ENCODE measurements around the gene LY86. TPM values are rescaled to one million over a fixed set of nuclear protein-coding genes. Genes with fewer than 3 reads are reported as not detected.

Gene LY86
- total and polyA plus RNA-seq, 9 of the 15 experiments (the other 6 are each of a cell fraction or from before 2014, with no cell fraction given) = 0.08 to 0.20 TPM; not detected in 7

DNA sequence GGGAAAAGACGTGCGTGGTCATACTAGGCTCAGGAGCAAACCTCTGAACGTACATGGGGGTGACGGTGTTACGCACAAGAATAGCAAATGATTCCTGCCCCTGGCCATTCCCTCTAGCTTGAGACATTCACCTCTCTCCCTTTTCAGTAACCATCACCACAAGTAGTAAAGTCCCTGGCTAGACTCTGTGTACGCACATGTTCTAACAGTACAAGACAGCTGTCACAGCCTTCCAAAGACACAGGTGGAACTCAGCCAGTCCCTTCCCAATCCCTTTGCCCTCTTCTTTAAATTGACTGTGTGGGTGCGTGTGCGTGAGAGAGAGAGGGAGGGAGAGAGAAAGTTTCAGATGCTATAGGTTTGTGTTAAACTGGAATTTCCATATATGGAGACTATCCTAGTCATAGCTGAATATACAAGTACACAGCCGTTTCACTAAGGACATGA, 67.3 kb downstream of the LY86 start (continued):
- TF ChIP-seq MEIS2 (IDR thresholded peaks at IDR 0.05; ENCODE audit: partially characterized antibody) (no peak), BHLHE40 (IDR thresholded peaks at IDR 0.05; ENCODE audit: low read length) (no peak), PML (IDR thresholded peaks at IDR 0.05; ENCODE audit: low read length) (no peak), CC2D1A (IDR thresholded peaks at IDR 0.05) (no peak), ZNF699 (CRISPR knock-in tag; IDR thresholded peaks at IDR 0.05; ENCODE audit: insufficient replicate concordance) (no peak), POLR2G (IDR thresholded peaks at IDR 0.05; ENCODE audit: low read depth, low read length) (no peak), MBD2 (IDR thresholded peaks at IDR 0.05; ENCODE audit: borderline replicate concordance, low read depth) (no peak), RBFOX2 (IDR thresholded peaks at IDR 0.05; ENCODE audit: low read depth, low read length) (0 out of 2 replicates have a peak, but pooled peaks have one; percentile 1), PTTG1 (tag; IDR thresholded peaks at IDR 0.05; ENCODE audit: low read depth) (no peak), FOXK2 (conservative IDR thresholded peaks at IDR 0.05 in 1 of 2, IDR thresholded peaks at IDR 0.05 in 1 of 2; ENCODE audit: low read depth in 2 of 2) (no peak), KLF1 (tag; IDR thresholded peaks at IDR 0.05) (peak; percentile 13; the same call in 1 of the 2 replicates), NFYB (IDR thresholded peaks at IDR 0.05; ENCODE audit: extremely low read depth, insufficient read length) (no peak), ZNF263 (CRISPR knock-in tag; IDR thresholded peaks at IDR 0.05; ENCODE audit: borderline replicate concordance) (no peak), GATAD2A (IDR thresholded peaks at IDR 0.05) (0 out of 2 replicates have a peak, but pooled peaks have one; percentile 27)
- TF ChIP-seq, protein P1, sequence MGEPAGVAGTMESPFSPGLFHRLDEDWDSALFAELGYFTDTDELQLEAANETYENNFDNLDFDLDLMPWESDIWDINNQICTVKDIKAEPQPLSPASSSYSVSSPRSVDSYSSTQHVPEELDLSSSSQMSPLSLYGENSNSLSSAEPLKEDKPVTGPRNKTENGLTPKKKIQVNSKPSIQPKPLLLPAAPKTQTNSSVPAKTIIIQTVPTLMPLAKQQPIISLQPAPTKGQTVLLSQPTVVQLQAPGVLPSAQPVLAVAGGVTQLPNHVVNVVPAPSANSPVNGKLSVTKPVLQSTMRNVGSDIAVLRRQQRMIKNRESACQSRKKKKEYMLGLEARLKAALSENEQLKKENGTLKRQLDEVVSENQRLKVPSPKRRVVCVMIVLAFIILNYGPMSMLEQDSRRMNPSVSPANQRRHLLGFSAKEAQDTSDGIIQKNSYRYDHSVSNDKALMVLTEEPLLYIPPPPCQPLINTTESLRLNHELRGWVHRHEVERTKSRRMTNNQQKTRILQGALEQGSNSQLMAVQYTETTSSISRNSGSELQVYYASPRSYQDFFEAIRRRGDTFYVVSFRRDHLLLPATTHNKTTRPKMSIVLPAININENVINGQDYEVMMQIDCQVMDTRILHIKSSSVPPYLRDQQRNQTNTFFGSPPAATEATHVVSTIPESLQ (CRISPR knock-in tag; IDR thresholded peaks at IDR 0.05) = no peak
- TF ChIP-seq, protein P2, sequence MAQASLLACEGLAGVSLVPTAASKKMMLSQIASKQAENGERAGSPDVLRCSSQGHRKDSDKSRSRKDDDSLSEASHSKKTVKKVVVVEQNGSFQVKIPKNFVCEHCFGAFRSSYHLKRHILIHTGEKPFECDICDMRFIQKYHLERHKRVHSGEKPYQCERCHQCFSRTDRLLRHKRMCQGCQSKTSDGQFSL (CRISPR knock-in tag; IDR thresholded peaks at IDR 0.05) = no peak
- TF ChIP-seq, protein P2 (tag; IDR thresholded peaks at IDR 0.05) = no peak
- TF ChIP-seq, protein P3, sequence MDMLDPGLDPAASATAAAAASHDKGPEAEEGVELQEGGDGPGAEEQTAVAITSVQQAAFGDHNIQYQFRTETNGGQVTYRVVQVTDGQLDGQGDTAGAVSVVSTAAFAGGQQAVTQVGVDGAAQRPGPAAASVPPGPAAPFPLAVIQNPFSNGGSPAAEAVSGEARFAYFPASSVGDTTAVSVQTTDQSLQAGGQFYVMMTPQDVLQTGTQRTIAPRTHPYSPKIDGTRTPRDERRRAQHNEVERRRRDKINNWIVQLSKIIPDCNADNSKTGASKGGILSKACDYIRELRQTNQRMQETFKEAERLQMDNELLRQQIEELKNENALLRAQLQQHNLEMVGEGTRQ (CRISPR knock-in tag; IDR thresholded peaks at IDR 0.05) = no peak
- TF ChIP-seq, protein P4, sequence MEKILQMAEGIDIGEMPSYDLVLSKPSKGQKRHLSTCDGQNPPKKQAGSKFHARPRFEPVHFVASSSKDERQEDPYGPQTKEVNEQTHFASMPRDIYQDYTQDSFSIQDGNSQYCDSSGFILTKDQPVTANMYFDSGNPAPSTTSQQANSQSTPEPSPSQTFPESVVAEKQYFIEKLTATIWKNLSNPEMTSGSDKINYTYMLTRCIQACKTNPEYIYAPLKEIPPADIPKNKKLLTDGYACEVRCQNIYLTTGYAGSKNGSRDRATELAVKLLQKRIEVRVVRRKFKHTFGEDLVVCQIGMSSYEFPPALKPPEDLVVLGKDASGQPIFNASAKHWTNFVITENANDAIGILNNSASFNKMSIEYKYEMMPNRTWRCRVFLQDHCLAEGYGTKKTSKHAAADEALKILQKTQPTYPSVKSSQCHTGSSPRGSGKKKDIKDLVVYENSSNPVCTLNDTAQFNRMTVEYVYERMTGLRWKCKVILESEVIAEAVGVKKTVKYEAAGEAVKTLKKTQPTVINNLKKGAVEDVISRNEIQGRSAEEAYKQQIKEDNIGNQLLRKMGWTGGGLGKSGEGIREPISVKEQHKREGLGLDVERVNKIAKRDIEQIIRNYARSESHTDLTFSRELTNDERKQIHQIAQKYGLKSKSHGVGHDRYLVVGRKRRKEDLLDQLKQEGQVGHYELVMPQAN (IDR thresholded peaks at IDR 0.05; ENCODE audit: borderline replicate concordance) = no peak
